HG02852 (cell line): ENCODE measurements around the gene WNT9B.

ENCODE experiments used
- ATAC-seq: cut with Tn5 transposase; IDR thresholded peaks from one replicate; pipeline ENCODE4 v1.9.1; 2021; ENCODE audit warnings: mild to moderate bottlenecking, moderate library complexity; ENCODE audit not compliant: unreplicated experiment

WNT9B gene

DNA sequence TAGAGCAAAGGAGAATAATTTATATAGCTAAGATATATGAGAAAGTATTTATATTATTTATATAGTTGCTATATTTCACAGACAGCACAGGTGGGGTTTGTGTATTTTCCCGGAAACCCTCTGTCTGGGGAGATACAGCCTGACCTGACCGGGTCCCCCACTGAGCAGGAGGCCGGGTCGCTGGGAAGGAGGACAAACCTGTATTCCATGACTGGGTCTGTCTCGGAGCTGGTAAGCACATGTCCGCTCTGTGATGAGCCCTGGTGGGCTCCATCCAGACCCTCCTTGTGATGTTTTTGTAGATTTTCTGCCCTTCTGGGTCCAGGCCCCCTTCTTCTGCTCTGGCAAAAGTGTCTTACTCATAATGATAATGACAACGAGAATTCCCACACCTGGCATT is 27.7 kb downstream of the WNT9B start:
- ATAC-seq: no peak

- ATAC-seq: no peak
Measured at GRCh38 chr17:46881015-46881414, 29.6 kb downstream of the WNT9B start.

DNA sequence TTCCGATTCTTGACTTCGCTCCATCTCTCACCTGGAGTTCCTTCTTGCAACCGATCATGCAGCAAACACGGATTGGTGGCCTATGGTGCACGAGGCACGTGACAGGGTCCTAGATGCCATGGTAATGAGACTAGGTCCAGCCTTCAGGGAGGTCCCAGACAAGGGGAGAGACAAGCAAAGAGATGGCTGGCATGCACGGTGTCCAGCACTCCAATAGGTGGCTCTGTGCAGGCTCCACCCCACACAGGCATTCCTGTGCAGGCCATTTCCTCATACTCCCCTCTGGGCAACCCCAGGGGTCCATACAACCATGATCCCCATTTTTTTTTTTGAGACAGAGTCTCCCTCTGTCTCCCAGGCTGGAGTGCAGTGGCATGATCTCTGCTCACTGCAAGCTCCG is 31.3 kb downstream of the WNT9B start:
- no peak for ATAC-seq

DNA sequence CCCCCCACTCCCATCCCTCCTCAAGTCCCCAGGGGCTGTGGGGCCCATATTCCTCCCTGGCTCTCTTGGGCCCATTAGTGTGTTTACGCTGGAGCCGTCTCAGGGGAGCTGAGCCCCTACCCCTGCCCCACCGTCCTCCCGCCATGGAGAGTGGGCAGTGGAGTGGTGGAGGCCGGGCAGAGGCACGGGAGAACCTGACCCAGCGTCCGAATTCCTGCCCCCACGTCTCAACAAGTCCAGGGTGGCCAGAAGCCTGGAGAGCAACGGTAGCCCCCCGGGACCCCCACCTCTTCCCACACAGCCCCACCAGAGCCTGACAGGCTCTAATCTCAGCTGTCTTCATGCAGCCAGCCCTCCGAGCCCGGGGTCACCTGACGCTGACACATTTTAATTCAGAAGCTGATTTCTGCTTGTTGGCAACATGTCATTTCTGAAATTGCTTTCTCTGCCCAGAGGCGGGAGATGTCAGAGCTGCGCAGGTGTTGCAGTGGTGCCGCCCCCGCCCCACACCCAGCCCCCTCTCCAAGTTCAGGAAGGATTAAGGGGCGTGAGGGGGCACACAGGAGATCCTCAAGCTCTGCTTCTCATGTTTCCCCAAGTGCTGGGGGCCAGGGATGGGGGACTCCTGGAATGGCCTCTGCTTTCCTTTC is 32.6 kb downstream of the WNT9B start:
- ATAC-seq: no peak

GRCh38 chr17:46884552-46884951 is 33.2 kb downstream of the WNT9B start:
- ATAC-seq: no peak

GRCh38 chr17:46885415-46886309 is 34.3 kb downstream of the WNT9B start:
- ATAC-seq: no peak

DNA sequence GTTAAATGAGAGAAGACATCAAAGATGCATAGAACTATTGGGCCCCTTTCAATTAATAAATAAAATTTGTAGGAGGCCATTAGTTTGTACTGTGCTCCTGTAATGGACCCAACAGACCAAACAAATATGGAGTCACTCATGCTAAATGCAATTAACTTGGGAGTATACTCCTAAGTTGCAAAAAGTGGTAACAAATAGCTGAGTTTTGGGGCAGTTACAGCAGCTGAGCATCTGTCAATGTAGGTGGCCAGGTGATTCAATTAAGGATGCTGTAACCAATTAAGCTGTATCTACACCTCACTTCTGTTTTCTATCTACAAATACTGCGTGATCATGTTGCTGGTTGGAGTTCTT is 34.9 kb downstream of the WNT9B start:
- no peak for ATAC-seq

GRCh38 chr17:46887717-46888116 is 36.3 kb downstream of the WNT9B start:
- ATAC-seq: no peak

DNA sequence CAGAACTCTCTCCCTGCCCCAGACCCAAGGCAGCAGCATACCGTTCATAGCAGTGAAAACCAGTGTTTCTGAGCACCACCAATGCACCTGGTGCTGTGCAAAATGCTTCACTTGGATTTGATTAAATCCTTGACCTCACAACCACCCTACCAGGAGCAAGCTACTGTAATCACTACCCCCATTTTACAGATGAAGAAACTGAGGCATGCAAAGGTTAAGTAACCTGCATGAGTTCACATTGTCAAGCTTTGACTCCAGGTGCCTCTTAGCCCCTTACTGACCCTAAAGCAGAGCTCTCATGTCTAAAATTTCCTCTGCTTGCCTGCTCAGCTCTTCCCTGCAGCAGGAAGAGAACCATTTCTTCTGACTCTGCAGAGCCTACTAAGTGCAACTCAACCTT is 37.3 kb downstream of the WNT9B start:
- no peak for ATAC-seq

DNA sequence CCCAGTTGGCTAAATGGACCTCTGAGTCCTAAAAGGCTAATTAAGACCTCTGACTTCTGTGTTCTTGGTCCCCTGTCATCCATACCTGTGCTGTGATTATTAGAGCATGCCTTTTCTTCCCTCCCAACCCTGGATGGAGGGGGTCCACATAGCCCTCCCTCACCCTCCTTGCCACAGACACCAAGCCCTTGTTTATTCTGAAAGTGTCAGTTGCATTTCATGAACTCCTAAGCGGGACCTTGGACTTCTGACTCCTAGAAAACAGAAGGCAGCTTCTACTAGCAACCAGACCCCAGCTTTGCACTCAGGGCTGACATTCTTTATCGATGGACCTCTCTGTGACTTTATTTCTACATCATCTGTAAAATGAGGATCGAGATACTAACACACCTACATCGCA is 38.1 kb downstream of the WNT9B start:
- ATAC-seq: no peak

GRCh38 chr17:46889992-46890564 is 38.7 kb downstream of the WNT9B start:
- ATAC-seq: no peak

DNA sequence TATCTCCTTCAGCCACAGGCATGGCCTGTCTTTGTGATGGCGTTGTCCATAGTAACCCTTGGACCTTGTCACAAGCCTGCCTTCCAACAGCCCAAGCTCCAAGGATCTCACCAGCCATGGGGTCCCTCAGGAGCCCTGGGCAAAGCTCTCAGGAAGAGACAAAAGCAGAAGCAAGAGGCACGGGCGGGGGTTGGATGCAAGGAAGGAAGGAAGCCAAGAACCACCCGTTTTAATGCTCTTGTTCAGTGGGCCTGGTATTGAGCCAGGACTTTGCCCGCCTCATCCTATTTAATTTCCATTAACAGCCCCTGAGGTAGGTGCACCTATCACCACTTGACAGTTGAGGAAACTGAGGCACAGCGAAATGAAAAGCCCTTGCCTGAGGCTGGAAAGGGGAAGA is 39.3 kb downstream of the WNT9B start:
- ATAC-seq: no peak

DNA sequence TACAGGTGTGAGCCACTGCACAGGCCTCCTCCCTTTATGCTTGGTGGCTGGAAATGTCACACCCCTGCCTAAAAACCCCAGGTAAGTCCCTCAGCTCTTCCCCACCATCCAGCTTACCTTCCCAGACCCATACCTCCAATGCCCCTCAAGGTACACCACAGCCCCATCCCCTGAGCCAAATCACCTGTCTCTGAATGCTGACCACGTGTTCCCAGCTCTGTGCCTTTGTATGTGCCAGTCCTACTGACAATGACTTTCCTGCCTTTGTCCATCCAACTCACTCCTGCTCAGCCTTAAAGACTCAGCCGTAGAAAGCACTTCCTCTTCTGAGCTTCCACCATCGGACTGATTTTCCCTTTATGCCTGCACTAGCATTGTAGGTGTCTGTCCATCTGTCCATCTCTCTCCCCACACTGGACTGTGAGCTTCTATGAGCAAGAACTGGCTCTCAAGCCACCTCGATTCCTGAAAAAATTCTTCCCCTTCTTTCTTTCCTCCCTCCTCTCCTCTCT is 40.9 kb downstream of the WNT9B start:
- no peak for ATAC-seq

- no peak for ATAC-seq
Measured at GRCh38 chr17:46894024-46894423, 42.6 kb downstream of the WNT9B start.

- ATAC-seq: no peak
Measured at GRCh38 chr17:46894476-46895151, 43.2 kb downstream of the WNT9B start.

DNA sequence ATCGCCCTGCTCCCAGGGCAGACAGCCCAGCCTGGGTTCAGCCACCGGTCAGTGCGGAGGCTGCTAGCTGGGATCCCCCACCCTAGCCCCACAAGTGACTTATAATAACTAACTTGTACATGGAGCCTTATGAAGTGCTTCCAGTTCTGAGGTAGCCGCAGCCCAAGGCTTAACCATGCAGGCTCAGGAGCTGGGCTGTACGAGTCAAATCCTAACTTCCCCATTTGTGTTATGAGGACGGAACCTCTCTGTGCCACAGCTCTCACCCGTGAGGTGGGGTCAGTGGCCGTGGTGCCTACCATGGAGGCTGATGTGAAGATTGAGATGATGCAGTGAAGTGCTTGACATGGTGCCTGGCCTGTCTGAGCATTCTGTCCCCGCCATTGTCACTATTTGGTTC is 43.8 kb downstream of the WNT9B start:
- ATAC-seq: no peak

- ATAC-seq: no peak
Measured at GRCh38 chr17:46896991-46897390, 45.6 kb downstream of the WNT9B start.

DNA sequence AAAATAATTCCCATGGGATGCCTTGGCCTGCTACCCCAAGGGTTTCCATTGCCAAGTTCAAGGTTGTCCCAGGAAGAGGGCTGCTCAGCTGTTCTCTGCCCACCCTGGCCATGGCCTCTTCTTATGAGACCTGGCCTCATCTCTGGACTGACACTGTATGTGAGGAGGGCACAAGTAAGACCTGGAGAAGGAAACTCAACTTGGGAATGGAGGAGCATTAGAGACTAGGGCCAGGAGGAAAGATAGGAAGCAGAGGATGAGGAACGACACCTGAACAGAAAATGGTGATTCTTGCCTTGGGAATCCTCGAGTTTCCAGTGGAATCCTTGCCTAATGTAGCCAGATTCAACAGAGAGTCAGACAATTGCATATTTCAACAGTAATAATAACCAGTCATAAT is 47.0 kb downstream of the WNT9B start:
- ATAC-seq: no peak

DNA sequence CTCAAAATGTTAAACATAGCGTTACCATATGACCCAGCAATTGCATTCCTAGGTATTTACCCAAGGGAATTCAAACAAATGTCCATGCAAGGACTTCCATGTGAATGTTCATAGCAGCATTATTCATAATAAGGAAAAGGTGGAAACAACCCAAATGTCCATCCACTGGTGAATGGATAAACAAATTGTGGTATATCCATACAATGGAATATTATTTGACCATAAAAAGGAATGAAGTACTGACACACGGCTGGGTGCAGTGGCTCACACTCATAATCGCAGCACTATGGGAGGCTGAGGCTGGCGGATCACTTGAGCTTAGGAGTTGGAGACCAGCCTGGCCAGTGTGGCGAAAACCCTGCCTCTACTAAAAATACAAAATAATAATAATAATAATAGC is 47.5 kb downstream of the WNT9B start:
- no peak for ATAC-seq

- ATAC-seq: no peak
Measured at GRCh38 chr17:46901291-46901690, 49.9 kb downstream of the WNT9B start.
